ENCODE data around the gene CACNA2D3.

The CACNA2D3 gene

GRCh38 chr3:54543446-54543845 is 421.1 kb downstream of the CACNA2D3 start:
- no peak for DNase-seq

DNA sequence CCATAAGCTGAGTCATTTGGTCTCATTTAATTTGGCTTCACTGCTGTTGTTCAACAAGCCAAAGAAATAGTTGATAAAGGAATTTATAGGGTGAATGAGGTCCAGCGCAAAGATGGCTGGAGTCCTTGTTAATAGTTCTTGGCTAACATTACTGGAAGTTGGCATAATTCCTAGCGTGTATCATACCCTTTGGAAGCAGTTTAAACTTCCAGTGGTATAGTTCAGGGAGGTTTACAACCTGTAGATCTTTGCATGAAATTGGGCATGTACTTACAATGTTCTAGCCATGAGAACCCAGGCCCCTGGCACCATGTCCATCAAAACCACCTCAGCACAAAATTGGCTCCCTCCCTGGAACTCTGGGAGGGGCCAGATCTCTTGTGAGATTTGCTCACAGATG is 424.7 kb downstream of the CACNA2D3 start:
- no peak for DNase-seq

DNA sequence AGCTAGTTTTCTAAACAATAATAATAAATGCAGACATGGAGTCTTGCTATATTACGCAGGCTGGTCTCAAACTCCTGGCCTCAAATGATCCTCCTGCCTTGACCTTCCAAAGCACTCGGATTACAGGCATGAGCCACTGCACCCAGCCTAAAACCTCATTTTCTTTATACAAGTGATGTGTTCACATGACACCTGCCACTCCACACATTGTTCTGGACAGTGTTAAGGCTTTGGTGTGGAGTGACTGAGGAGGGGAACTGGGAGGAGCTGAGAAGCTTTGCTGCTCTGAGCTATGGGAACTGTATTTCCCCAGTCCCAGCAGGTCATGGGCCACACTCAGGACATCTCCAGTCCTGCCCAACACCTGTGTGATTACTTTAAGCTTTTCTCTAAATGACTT is 425.5 kb downstream of the CACNA2D3 start:
- no peak for DNase-seq

DNA sequence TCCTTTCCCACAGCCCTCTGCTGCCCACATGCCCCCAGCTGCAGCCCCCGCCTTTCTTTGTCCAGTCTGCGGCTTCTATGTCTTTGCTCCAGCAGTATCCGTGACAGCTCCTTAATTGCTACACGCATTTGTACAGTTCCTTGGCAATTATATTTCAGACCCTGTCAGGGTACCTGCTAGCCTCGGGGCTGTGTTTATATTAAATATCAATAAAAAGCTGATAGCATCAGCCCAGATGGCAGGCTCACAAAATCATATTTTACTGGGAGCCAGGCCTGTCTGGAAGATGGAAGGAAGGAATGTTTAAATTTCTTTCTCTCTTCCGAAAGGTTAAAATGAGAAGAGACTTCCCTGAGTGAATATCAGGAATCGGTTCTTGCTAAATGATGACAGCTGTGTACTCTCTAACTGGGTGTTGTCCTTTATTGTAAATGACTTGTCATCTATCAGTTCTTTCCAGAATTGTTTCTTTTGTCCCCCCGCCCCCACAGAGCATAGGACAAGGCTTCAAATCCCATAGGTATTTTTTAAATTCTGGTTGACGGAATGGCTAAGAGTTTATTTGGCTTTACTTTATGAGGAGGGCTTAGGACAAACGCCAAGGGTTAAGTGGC is 427.4 kb downstream of the CACNA2D3 start:
- no peak for DNase-seq

DNA sequence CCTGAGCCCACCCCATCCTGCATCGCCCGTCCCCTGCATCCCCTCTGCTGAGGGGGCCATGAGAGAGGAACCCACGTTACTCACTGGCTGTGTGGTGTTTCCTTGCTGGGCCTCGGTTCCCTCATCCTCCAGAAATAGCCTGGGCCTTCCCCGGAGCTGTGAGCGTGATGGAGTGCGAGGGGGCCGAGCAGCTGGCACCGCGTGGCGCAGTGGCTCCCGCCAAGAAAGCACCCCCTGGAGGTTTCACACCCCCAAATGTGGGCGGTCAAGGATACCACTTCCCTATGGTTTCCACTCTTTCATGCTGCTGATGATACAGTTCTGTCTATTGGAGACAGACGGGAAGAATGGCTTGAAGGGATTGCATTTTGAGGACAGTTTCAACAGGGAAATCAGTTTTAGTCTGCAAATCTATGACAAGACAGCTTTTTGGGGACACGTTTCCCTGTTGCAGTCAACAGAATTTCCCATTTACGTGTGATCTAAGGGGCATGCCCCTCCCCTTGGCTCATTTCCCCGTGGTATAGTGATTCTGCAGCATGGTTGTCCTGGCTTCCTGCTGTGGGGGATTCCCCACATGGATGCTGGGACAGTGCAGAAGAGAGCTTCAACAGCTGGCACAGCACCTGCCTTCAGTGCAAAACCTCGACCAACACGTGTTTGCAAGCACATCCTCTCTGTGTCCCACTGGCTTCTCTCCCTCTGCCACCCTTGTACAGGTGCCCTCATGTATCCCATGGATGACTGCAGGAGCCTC is 428.0 kb downstream of the CACNA2D3 start:
- DNase-seq = no peak

DNA sequence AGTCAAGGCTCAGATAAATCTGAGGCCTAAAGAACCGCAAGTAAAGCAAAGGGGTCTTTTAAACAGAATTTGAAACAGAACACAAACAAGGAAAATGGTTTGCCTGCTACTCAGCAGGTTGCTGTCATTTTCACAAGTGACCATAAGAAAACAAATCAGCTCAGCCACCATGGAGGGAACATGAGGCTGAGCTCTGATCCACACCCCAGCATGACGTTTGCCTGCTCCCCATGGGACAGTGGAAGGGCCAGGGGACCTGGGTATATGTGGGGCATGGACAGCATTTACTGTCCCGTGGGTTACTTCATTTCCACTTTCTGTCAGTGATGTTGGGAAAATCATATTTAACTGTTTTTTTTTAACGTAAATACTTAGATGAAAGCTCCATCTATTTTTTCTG is 434.3 kb downstream of the CACNA2D3 start:
- DNase-seq = no peak

- no peak for DNase-seq
Measured at GRCh38 chr3:54557538-54558428, 435.4 kb downstream of the CACNA2D3 start.

DNA sequence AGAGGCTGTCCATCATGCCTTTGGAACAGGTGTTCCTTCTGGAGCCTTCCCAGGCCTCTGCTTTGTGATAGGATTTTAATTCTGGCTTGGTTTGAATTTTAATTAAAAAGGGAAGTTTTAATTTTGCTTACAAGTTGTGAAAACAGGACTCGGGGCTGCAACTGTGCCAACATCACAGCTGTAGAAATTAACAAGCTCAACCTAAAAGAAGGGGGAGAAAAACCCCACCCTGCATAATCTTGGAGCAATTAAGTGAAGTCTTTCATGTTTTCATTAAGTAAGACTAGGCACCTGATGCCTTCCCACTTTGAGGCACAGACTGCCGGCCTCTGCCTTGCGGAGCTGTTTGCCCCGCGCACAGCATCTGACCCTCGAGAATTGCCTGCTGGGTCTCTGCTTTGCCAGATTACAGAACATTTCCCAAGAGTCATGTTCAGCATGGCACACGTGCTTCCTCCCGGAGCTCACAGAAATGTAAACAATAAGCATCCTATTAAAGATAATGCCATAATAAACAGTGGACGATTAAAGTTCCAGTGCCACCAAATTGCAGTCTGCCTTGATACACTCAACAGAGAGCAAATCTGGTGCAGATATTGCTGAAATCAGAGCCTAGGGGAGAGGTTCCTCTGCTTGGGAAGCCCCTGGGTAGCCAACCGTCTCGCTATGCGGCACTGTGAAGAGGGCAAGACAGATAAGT is 441.3 kb downstream of the CACNA2D3 start:
- DNase-seq = no peak

- DNase-seq = no peak
Measured at GRCh38 chr3:54564374-54564925, 442.1 kb downstream of the CACNA2D3 start.

DNA sequence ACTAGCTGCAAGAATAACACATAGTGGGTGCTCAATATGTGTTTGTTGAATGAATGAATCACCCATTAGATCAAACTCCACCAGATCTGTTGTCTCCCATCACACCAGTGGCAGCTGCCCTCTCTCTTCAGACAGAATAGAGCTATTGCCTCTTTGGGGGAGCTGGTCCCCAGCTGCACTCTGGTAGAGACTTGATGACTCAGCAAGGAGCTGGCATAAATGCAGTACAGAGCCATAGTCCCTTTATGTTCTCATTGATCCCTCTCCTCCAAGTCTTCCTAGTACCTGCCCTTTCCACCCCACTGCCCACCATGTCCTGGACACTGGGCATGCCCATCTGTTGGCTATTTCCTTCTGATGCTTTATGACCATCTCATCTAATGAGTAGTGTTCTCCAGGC is 443.6 kb downstream of the CACNA2D3 start:
- no peak for DNase-seq

DNA sequence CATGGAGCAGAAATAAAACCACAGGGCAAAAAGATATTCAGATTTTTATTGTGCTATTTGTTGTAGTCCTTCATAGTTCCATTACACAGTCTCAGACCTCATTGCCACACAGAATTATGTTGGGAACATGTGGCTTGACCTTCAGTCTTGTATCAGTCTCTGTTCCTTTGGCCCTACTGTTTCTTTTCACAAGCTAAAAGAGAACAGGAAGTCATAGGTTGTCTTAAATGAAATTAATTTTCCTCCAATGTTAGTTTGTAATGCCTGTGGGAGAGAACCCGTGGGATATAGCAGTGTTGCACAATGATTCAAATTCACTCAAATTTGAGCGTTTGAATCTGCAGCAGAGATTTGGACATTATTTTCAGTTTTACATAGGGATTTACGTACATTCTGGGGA is 445.6 kb downstream of the CACNA2D3 start:
- no peak for DNase-seq

GRCh38 chr3:54570008-54570407 is 447.7 kb downstream of the CACNA2D3 start:
- no peak for DNase-seq

DNA sequence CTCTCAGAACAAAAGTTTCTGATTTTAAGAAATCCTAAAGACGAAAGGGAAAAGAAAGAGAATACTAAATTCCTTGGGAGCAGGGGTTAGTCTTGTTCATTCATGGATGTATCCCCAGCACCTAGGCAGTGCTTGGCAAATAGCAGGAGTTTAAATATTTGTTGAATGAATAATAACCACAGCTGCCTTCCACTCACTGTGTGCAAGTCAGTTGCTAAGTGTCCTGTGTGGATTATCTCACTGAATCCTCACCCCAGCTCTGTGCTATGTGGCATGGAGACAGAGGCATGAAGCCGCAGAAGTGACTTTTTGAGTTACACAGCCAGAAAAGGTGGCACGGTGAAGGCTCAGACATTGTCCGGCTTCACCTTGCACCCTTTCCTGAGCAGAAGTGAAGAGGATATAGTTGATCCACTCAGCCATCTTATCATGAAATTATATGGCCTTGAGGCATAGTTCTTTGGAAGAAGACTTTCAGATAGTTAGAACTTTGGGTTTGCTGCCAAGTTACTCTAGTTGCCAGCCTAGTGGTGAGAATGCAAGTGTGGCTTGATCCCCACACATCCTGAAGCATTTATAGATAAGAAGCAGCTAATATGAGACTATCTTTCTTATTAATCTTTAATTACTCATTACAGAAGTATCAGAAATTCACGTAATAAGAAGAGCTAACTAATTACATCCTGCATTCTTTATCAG is 450.0 kb downstream of the CACNA2D3 start:
- no peak for DNase-seq

GRCh38 chr3:54573858-54574257 is 451.5 kb downstream of the CACNA2D3 start:
- DNase-seq = no peak

DNA sequence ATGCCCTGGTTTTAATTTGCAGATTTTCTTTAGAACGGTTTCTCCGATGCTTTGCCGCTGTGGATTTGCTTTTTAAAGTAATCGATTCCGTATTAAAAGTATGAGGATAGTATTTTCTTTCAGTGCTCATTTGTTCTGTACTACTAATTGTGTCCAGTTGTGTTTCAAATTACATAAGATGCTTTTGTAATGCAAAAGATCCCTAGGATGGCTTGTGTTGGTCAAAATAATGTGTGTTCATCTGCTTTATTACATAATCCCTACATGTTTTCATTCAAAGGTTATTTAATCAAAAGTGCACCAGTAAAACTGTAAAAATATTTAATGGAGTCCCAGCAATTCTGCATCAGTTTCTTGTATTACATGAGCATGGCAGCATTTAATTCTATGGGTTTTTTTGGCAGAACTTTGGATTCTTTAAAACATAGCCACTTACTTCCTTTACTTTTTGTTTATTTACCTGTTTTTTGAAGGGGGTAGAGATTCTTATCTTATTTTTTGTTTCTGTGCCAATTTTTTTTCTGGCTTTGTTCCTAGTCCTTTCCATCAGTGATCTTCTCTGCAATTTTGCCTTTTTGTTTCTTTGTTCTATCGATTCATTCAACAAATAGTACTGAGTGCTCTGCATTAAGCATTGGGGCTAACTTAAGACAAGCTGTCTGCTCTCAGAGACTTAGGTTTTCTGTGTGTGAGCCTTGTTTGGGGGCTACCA is 452.7 kb downstream of the CACNA2D3 start:
- DNase-seq = no peak

DNA sequence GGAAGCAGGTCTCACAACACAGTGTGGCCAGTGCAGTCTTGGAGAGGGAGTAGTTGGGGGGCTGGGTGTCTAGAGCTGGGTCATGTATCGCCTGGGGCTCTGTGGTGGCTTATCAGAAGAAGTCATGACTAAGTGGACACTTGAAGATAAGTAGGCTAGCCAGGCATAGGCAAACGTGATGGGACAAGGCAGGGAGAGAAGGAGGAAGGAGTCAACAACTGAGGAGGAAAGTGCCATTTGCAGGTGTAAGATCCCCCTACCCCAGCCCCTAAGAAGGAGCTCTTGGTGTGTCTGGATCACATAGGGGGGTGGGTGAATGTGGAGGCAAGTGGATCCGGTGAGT is 453.2 kb downstream of the CACNA2D3 start:
- DNase-seq = no peak

DNA sequence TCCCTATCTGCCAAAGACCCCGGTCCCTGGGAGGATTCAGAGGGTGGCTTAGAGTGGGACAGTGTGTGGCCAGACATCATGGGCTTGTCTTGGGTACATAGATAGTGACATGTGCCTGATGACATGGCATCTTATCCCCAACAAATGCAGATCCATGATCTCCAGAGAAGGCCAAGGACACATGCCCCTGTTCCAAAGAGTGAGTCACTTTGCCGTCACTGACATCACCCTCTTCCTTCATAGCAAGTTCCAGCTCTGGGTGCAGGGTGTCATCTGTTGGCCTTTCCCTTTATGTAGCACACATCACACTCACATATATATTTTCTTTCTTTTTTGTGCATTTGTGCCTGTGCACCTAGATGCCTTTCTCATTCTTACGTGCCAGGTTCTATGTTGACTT is 455.0 kb downstream of the CACNA2D3 start:
- DNase-seq = no peak

DNA sequence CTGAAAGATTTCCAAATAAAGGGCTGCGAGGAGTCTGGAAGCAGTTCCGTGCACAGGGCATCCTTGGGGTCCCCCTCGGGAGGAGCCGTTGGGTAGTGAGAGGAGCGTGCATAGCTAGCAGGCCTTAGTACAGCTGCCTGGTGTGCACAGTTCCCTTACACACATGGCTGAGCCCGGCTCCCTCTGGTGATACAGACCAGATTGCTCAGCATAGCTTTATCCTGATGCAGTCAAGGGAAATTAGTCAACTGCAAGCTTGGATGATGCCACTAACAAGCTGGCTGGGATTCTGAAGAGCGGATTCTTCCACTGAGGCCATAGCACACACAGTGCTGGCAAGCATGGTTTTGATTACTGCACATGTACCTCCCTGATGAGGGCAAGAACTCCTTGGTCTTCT is 456.1 kb downstream of the CACNA2D3 start:
- no peak for DNase-seq

GRCh38 chr3:54580453-54580852 is 458.1 kb downstream of the CACNA2D3 start:
- DNase-seq = no peak

DNA sequence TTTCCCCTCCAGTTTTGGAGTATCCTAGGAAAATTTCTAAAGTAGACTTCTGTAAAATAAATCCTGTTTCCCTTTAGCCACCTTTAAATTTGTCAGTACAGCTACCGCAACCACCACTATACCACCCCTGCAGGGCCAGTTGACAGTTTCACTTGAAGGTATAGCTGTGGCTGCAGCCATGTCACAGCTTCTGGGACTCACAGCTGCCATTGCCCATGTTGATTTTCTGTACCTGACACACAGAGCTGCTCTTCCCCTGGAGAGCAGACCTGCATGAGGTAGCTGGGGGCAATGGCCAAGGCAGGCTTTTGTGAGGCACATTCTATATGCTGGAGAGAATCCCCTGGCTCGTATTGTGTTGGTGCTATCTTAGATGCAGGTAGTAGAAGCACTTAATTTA is 460.1 kb downstream of the CACNA2D3 start:
- no peak for DNase-seq

DNA sequence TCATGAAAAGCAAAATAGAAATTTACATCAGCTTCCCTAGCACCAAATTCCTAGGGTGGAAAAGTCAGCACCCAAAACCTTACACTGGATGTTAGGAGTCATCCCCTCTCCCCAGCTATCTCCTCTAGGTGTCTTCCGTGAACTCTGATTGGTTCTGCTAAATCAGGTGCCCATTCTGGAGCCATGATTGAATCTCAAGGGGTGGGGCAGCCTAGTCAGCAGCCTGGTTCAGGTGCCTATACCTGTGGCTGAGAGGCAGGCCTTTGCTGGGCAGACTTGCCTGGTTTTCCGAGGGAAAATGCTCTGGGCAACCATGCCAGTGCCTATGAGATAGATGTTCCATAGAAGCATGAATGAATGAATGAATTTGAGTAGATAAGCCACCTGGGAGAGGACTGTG is 468.8 kb downstream of the CACNA2D3 start:
- DNase-seq = no peak

GRCh38 chr3:54593653-54594052 is 471.3 kb downstream of the CACNA2D3 start:
- DNase-seq = no peak
